Measurements from ENCODE around the gene LZTS3.
A peak's percentile ranks its signal among the peaks of the same experiment; 100 is the strongest.

The LZTS3 gene

GRCh38 chr20:3161316-3162079 is 11.9 kb downstream of the LZTS3 start:
- ChIA-PET POLR2A (interaction anchor here (0.5 to 2.5 kb wide), 3 partner anchors 10 to 109 kb away, joined by 6 to 9 read pairs (median 8); partner anchors contain the start of gene ITPA), CTCF (interaction anchor here (0.5 to 1.5 kb wide), 5 partner anchors 8 to 1953 kb away, joined by 3 to 4 read pairs (median 3); no protein-coding TSS in a partner anchor)
- H3K9me3 ChIP-seq (ENCODE audit: control insufficient read depth, insufficient read depth, low read depth, low read length) = no peaks in the 10 kb centered on the region
- peaks cover 11% of the 10 kb centered on the region for H3K4me1 ChIP-seq (ENCODE audit: control insufficient read depth, insufficient read depth, low read length)
- no peak overlapping the region for H3K4me3 ChIP-seq (ENCODE audit: low read depth, low read length)
- H3K27ac ChIP-seq (ENCODE audit: extremely low read depth, low read depth, low read length) = 0 out of 2 replicates have a peak overlapping the region, but pooled peaks have one; percentile 16
- TF ChIP-seq PRDM10 (tag by site-specific recombination; IDR thresholded peaks at IDR 0.05) (peak; percentile 35; the same call in 1 of the 2 replicates), SP3 (tag by site-specific recombination; IDR thresholded peaks at IDR 0.05) (0 out of 2 replicates have a peak, but pooled peaks have one; percentile 11), ZIC2 (tag by site-specific recombination; IDR thresholded peaks at IDR 0.05) (no peak), ZBTB17 (tag by site-specific recombination; IDR thresholded peaks at IDR 0.05) (peak; percentile 83)
- TF ChIP-seq, protein P1, sequence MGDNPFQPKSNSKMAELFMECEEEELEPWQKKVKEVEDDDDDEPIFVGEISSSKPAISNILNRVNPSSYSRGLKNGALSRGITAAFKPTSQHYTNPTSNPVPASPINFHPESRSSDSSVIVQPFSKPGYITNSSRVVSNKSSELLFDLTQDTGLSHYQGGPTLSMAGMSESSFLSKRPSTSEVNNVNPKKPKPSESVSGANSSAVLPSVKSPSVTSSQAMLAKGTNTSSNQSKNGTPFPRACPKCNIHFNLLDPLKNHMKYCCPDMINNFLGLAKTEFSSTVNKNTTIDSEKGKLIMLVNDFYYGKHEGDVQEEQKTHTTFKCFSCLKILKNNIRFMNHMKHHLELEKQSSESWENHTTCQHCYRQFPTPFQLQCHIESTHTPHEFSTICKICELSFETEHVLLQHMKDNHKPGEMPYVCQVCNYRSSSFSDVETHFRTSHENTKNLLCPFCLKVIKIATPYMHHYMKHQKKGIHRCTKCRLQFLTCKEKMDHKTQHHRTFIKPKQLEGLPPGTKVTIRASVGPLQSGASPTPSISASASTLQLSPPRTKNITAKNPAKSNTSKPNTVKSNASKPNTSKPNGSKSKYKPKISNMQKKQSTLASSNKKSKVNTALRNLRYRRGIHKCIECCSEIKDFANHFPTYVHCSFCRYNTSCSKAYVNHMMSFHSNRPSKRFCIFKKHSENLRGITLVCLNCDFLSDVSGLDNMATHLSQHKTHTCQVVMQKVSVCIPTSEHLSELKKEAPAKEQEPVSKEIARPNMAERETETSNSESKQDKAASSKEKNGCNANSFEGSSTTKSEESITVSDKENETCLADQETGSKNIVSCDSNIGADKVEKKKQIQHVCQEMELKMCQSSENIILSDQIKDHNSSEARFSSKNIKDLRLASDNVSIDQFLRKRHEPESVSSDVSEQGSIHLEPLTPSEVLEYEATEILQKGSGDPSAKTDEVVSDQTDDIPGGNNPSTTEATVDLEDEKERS (tag by site-specific recombination; IDR thresholded peaks at IDR 0.05) = 0 out of 2 replicates have a peak, but pooled peaks have one; percentile 12
- peaks cover 7 to 10% of the 10 kb centered on the region in 2 experiments; a peak in 2 of 3 replicates for H3K36me3 ChIP-seq (ENCODE audit: control insufficient read depth in 2 of 2, insufficient read depth in 1 of 2, low read length in 2 of 2)

- Histone ChIP-seq H3K4me1 (ENCODE audit: control insufficient read depth, insufficient read depth, low read length) (peaks cover 11% of the 10 kb centered on the region), H3K36me3 (ENCODE audit: control insufficient read depth in 2 of 2, insufficient read depth in 1 of 2, low read length in 2 of 2) (peaks cover 15 to 19% of the 10 kb centered on the region in 2 experiments; a peak in 2 of 3 replicates), H3K4me3 (ENCODE audit: low read depth, low read length) (no peak overlapping the region; the same call in 1 of the 2 replicates), H3K27ac (ENCODE audit: extremely low read depth, low read depth, low read length) (no peak overlapping the region), H3K9me3 (ENCODE audit: control insufficient read depth, insufficient read depth, low read depth, low read length) (no peaks in the 10 kb centered on the region)
- TF ChIP-seq ZNF501 (tag by site-specific recombination; IDR thresholded peaks at IDR 0.05) (no peak), ZNF248 (tag by site-specific recombination; IDR thresholded peaks at IDR 0.05) (no peak), KLF1 (tag by site-specific recombination; IDR thresholded peaks at IDR 0.05) (no peak), ZNF112 (tag by site-specific recombination; IDR thresholded peaks at IDR 0.05) (no peak), ZNF2 (tag by site-specific recombination; IDR thresholded peaks at IDR 0.05) (no peak), SALL2 (tag by site-specific recombination; IDR thresholded peaks at IDR 0.05; ENCODE audit: borderline replicate concordance) (no peak)
- TF ChIP-seq, protein P2, sequence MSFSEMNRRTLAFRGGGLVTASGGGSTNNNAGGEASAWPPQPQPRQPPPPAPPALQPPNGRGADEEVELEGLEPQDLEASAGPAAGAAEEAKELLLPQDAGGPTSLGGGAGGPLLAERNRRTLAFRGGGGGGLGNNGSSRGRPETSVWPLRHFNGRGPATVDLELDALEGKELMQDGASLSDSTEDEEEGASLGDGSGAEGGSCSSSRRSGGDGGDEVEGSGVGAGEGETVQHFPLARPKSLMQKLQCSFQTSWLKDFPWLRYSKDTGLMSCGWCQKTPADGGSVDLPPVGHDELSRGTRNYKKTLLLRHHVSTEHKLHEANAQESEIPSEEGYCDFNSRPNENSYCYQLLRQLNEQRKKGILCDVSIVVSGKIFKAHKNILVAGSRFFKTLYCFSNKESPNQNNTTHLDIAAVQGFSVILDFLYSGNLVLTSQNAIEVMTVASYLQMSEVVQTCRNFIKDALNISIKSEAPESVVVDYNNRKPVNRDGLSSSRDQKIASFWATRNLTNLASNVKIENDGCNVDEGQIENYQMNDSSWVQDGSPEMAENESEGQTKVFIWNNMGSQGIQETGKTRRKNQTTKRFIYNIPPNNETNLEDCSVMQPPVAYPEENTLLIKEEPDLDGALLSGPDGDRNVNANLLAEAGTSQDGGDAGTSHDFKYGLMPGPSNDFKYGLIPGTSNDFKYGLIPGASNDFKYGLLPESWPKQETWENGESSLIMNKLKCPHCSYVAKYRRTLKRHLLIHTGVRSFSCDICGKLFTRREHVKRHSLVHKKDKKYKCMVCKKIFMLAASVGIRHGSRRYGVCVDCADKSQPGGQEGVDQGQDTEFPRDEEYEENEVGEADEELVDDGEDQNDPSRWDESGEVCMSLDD (tag by site-specific recombination; IDR thresholded peaks at IDR 0.05) = no peak
- TF ChIP-seq, protein P3, sequence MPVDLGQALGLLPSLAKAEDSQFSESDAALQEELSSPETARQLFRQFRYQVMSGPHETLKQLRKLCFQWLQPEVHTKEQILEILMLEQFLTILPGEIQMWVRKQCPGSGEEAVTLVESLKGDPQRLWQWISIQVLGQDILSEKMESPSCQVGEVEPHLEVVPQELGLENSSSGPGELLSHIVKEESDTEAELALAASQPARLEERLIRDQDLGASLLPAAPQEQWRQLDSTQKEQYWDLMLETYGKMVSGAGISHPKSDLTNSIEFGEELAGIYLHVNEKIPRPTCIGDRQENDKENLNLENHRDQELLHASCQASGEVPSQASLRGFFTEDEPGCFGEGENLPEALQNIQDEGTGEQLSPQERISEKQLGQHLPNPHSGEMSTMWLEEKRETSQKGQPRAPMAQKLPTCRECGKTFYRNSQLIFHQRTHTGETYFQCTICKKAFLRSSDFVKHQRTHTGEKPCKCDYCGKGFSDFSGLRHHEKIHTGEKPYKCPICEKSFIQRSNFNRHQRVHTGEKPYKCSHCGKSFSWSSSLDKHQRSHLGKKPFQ (tag by site-specific recombination; IDR thresholded peaks at IDR 0.05) = no peak
- TF ChIP-seq, protein P4, sequence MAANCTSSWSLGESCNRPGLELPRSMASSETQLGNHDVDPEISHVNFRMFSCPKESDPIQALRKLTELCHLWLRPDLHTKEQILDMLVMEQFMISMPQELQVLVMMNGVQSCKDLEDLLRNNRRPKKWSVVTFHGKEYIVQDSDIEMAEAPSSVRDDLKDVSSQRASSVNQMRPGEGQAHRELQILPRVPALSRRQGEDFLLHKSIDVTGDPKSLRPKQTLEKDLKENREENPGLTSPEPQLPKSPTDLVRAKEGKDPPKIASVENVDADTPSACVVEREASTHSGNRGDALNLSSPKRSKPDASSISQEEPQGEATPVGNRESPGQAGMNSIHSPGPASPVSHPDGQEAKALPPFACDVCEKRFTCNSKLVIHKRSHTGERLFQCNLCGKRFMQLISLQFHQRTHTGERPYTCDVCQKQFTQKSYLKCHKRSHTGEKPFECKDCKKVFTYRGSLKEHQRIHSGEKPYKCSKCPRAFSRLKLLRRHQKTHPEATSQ (tag by site-specific recombination; IDR thresholded peaks at IDR 0.05) = no peak
- ChIA-PET CTCF (interaction anchor here (0.6 kb wide), 1 partner anchor 671 kb away, joined by 3 read pairs; no protein-coding TSS in a partner anchor), POLR2A (interaction anchor here (0.6 to 2.5 kb wide), 11 partner anchors 8 to 247 kb away, joined by 3 to 14 read pairs (median 6); partner anchors contain the start of genes DNAAF9, ITPA and LZTS3)
Observed at GRCh38 chr20:3160418-3160817, 12.9 kb downstream of the LZTS3 start.
